HL-60 (cell line): ENCODE results near the gene CCDC88C.

Source experiments
- DNase-seq, 2 experiments: peaks; one replicate each; pipeline ENCODE4 v3.0.0-alpha.2; 2010 to 2020; ENCODE audit warnings: low read depth in 1 of 2, low spot score in 1 of 2
- H3K27ac ChIP-seq: fragments of 250-450 bp; sonication (Bioruptor Pico); replicated peaks from 2 replicates; pipeline ENCODE4 v1.5.1; 2020; ENCODE audit warnings: mild to moderate bottlenecking, moderate library complexity
- H3K27me3 ChIP-seq: fragments of 250-450 bp; sonication (Bioruptor Pico); 2 replicates; pipeline ENCODE4 v1.5.1; 2021; ENCODE audit warnings: mild to moderate bottlenecking, moderate library complexity; ENCODE audit not compliant: insufficient read depth, poor library complexity, severe bottlenecking
- H3K4me3 ChIP-seq: replicated peaks from 2 replicates; pipeline ENCODE4 v1.5.1; 2011; ENCODE audit warnings: mild to moderate bottlenecking, control low read depth, low read length; ENCODE audit not compliant: insufficient read depth
- GABPA ChIP-seq: IDR thresholded peaks from 2 replicates; pipeline ENCODE4 v1.6.1; 2012; ENCODE audit warnings: low read depth
- POLR2AphosphoS5 ChIP-seq: IDR thresholded peaks from 2 replicates; pipeline ENCODE4 v1.6.1; 2012; ENCODE audit warnings: low read depth
- SPI1 ChIP-seq: IDR thresholded peaks from 2 replicates; pipeline ENCODE4 v1.6.1; 2012; ENCODE audit warnings: low read depth, mild to moderate bottlenecking, borderline replicate concordance
- TF ChIP-seq, protein P1 (sequence below): IDR thresholded peaks from 2 replicates; pipeline ENCODE4 v1.6.1; 2012; ENCODE audit warnings: low read depth; ENCODE audit not compliant: insufficient replicate concordance
- TF ChIP-seq, protein P2 (sequence below): IDR thresholded peaks from one replicate; pipeline ENCODE4 v1.5.1; 2011; ENCODE audit warnings: low read length, control low read depth, inconsistent platforms; ENCODE audit not compliant: insufficient read depth

Gene CCDC88C

DNA sequence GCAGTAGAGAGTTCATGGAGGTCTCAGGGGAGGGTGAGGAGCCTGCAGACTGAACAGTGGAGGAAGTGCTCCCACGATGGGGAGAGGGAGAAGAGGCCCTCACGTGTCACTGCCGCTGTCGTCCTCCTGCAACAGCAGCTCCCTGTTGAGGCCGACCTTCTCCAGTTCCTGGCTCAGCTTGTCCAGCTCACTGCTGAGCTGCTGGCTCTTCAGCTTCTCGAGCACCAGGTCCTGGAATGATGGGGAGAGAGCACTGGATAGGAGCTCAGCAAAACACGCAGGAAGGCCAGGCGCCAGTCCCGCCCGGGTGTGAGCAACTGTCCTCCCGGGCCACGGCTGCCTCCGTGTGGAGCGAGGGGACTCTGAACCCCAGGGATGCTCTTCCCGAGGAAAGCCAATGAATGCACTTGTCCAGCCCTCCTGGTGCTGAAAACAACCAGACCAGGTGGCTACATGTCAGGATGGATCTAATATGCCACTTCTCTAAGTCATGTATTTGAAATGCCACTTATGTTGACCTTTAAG, 107.8 kb downstream of the CCDC88C start:
- DNase-seq = no peak
- Histone ChIP-seq H3K4me3 (no peak overlapping the region), H3K27ac (no peak overlapping the region), H3K27me3 (no peaks in the 10 kb centered on the region)
- TF ChIP-seq, protein P1, sequence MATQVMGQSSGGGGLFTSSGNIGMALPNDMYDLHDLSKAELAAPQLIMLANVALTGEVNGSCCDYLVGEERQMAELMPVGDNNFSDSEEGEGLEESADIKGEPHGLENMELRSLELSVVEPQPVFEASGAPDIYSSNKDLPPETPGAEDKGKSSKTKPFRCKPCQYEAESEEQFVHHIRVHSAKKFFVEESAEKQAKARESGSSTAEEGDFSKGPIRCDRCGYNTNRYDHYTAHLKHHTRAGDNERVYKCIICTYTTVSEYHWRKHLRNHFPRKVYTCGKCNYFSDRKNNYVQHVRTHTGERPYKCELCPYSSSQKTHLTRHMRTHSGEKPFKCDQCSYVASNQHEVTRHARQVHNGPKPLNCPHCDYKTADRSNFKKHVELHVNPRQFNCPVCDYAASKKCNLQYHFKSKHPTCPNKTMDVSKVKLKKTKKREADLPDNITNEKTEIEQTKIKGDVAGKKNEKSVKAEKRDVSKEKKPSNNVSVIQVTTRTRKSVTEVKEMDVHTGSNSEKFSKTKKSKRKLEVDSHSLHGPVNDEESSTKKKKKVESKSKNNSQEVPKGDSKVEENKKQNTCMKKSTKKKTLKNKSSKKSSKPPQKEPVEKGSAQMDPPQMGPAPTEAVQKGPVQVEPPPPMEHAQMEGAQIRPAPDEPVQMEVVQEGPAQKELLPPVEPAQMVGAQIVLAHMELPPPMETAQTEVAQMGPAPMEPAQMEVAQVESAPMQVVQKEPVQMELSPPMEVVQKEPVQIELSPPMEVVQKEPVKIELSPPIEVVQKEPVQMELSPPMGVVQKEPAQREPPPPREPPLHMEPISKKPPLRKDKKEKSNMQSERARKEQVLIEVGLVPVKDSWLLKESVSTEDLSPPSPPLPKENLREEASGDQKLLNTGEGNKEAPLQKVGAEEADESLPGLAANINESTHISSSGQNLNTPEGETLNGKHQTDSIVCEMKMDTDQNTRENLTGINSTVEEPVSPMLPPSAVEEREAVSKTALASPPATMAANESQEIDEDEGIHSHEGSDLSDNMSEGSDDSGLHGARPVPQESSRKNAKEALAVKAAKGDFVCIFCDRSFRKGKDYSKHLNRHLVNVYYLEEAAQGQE = peak; percentile 32
- TF ChIP-seq, protein P2, sequence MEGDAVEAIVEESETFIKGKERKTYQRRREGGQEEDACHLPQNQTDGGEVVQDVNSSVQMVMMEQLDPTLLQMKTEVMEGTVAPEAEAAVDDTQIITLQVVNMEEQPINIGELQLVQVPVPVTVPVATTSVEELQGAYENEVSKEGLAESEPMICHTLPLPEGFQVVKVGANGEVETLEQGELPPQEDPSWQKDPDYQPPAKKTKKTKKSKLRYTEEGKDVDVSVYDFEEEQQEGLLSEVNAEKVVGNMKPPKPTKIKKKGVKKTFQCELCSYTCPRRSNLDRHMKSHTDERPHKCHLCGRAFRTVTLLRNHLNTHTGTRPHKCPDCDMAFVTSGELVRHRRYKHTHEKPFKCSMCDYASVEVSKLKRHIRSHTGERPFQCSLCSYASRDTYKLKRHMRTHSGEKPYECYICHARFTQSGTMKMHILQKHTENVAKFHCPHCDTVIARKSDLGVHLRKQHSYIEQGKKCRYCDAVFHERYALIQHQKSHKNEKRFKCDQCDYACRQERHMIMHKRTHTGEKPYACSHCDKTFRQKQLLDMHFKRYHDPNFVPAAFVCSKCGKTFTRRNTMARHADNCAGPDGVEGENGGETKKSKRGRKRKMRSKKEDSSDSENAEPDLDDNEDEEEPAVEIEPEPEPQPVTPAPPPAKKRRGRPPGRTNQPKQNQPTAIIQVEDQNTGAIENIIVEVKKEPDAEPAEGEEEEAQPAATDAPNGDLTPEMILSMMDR = no peak
- TF ChIP-seq GABPA = no peak
- TF ChIP-seq SPI1 = no peak

DNA sequence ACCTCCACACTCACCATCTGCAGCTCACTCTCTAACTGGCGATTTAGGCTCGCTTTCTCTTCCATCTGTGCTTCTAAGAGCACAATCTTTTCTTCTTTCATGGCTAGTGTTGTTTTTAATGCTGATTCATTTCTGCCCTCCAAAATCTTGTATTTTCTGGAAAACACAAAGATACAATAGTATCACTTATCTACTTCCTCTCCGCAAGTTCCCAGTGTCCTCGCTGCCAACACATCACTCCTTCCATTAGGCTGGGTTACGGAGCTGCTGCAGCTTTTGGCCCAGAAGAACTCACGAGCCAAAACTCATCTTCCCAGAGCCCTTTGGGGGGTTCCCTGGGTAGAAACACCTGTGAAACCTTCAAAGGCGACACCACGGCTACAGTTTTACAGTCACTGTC, 109.3 kb downstream of the CCDC88C start:
- no peak for DNase-seq
- no peak overlapping the region for H3K27ac ChIP-seq
- TF ChIP-seq, protein P1 = no peak
- TF ChIP-seq, protein P2 = no peak
- TF ChIP-seq GABPA = no peak
- TF ChIP-seq SPI1 = no peak
- no peak for TF ChIP-seq POLR2AphosphoS5

DNA sequence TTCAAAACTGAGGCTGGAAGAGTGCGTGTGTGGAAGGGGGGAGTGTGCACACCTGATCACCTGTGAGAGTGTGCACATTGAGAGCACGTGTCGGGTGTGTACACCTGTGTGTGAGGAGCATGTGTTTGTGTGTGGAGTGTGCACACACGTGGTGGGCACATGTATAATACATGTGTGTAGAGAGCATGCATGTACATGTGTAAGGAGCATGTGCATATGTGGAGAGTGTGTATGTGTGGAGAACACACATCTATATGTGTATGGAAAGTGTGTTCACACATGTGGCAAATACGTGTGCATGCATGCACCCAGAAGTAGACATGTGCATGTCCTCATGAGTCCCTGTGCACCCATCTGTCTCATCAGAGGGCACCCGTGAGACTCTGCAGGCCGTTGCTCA, 110.0 kb downstream of the CCDC88C start:
- Histone ChIP-seq H3K27me3 (no peaks in the 10 kb centered on the region), H3K4me3 (no peak overlapping the region), H3K27ac (no peak overlapping the region)
- no peak for DNase-seq
- TF ChIP-seq, protein P2 = no peak
- TF ChIP-seq, protein P1 = no peak
- no peak for TF ChIP-seq SPI1
- TF ChIP-seq POLR2AphosphoS5 = no peak
- no peak for TF ChIP-seq GABPA

More for the DNA sequence above, 109.3 kb downstream of the CCDC88C start:
- Histone ChIP-seq H3K27me3 (no peaks in the 10 kb centered on the region), H3K4me3 (no peak overlapping the region)
